ENCODE results near the gene ESPN.
A peak's percentile ranks its signal among the peaks of the same experiment; 100 is the strongest.
"Not testable (repeated sequence)": the region's sequence is repeated elsewhere in the genome, so short reads cannot be mapped to it uniquely, and the experiment has no call there.

ESPN gene

DNA sequence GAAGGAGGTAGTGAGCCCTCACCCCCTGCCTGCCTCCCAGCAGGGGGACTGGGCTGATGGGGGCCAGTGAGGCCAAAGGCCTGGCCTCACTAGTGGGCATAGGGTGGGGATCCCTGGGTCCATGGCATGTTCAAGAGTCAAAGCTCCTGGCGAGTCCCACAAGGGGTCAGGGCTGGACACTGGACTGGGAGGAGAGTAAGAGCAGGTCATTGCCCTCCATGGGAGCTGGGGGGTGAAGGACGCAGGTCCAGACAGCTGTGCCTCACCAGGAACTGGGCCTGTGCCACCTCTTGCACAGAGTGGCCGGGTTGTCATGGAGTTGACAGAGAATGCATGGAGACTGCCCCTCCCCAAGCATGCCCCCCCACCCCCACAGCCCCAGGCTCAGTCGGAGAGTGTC is 21.4 kb downstream of the ESPN start:
- DNase-seq, result not testable (repeated sequence)

- DNase-seq, result no peak
These were observed 22.1 kb downstream of the ESPN start for GRCh38 chr1:6446665-6447015.

DNA sequence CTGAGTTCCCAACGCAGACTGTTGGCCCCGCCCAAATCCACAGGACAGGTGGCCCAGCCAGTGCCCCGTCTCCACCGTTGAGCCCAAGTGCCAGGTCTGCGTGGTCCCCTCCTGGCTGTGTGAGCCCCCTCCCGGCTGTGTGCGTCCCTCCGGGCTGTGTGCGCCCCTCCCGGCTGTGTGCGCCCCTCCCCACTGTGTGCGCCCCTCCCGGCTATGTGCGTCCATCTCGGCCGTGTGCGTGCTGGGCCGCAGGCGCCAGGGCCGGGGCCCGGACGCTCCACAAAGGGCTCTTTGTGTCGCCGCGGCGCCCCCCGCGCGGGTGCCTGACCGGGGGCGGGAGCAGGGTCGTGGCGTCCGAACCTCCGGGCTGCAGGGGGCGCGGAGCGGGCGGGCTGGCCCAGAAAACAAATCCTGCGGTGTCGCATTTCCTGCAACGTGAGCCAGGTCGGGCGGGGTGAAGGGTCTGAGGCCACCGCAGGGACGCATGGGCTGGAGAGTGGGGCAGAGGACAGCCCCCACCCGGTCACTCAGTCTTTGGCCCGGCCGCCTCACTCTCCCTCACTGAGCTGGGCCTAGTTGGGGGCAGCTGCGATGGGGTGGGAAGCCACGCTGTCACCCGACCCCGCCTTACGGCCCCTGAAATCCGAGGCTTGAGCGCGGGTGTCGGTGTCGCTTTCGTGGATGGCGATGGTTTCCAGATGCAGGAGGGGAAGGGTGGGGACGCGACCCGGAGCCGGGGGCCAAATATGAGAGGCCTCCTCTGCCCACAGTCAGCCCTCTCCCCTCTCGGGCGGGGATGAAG is 22.6 kb downstream of the ESPN start:
- DNase-seq, result peak in 1 of 58 donors; percentile 16

DNA sequence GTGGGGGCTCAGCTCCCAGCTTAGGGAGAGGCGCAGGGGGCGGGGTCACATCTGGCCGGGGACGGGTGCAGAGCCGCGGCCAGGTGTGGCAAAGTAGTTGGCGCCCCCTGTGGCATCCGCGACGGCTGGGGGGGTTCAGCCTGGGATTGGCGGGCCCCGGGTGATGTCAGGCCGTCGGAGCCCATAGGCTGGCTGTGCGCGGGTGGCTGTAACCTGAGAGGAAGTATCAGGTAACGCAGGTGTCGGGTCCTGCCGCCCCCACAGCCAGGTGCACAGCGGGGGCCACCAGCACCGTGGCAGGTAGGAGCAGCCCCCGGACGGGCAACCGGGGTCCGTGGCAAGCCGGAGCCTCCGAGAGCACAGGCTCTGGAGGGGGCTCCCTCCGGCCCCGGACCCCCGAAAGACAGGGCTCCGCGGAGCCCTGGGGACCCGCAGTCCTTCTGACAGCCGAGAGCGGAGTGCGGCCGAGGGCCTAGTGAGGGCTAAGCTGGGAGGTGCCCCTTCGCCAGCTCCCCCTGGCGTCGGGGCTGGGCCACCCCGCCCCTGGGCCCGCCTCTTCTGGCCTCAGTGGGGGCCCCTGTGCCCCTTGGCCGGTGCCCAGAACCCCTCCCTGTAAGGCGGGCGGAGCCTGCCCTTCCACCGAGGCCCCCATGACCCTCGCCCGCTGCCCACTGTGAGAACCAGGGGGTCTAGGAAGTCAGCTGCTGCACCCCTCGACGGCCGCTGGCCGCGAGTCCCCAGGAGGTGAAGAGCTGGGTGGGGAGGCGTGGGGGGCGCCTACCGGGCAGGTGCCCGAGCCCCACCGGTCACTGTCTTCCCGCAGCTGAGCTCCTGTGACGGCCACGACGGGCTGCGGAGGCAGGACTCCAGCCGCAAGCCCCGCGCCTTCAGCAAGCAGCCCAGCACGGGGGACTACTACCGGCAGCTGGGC is 23.5 kb downstream of the ESPN start:
- no peak for DNase-seq

DNA sequence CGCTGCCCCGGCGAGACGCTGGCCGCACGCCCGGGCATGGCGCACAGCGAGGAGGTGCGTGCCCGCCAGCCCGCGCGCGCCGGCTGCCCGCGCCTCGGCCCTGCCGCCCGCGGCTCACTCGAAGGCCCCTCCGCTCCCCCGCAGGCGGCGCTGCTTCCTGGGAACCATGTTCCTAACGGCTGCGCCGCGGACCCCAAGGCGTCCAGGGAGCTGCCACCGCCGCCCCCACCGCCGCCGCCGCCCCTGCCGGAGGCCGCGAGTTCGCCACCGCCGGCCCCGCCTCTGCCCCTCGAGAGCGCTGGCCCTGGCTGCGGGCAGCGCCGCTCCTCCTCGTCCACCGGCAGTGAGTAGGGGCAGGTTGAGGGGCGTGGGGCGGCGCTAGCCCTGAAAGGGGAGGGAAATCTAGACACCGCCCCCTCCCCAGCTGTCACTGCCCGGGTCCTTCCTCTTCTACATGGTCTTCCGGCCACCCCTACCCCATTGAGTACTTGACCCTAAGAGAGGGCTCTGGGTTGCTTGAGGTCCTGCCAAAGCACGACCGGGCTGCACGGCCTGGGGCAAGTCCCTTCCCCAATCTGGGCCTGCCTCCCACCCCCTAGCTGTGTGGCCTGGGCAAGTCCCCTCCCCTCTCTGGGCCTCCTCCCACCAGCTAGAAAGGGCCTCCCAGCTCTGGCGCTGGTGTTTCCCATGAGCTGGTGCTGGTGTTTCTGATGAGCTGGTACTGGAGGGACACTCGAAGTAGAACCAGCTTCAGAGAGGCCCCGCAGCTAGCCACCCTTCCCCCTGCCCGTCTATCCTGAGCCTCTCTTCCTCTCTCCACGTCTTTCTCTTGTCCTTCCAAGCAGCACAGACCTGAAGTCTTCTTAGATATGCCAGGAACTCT is 24.4 kb downstream of the ESPN start:
- peak in 9 of 58 donors; percentile 4 to 40 (median 18) for DNase-seq

DNA sequence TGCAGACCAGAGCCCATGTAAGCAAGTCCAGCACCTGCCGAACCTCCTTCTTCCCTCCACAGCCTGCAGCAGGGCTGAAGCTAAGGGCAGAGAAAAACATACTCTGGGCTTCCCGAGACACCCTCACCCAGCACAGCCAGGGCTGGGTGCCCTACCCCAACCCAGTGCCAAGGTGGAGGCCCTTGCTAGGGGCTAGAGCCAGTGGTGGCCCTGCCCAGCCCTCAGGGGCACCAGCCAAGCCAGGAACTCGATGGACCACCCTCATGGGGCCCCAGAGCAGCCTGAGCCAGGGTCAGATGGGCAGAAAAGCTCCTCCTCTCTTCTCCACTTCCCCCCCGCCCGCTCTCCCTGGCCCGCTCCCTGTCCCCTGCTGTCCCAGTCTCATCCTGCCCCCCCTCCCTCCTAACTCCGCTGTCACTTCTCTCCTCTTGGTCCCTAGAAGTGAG is 25.5 kb downstream of the ESPN start:
- no peak for DNase-seq

- DNase-seq, result not testable (repeated sequence)
These were observed 25.9 kb downstream of the ESPN start for GRCh38 chr1:6450486-6450885.

- no peak for DNase-seq
These were observed 26.4 kb downstream of the ESPN start for GRCh38 chr1:6450943-6451373.

DNA sequence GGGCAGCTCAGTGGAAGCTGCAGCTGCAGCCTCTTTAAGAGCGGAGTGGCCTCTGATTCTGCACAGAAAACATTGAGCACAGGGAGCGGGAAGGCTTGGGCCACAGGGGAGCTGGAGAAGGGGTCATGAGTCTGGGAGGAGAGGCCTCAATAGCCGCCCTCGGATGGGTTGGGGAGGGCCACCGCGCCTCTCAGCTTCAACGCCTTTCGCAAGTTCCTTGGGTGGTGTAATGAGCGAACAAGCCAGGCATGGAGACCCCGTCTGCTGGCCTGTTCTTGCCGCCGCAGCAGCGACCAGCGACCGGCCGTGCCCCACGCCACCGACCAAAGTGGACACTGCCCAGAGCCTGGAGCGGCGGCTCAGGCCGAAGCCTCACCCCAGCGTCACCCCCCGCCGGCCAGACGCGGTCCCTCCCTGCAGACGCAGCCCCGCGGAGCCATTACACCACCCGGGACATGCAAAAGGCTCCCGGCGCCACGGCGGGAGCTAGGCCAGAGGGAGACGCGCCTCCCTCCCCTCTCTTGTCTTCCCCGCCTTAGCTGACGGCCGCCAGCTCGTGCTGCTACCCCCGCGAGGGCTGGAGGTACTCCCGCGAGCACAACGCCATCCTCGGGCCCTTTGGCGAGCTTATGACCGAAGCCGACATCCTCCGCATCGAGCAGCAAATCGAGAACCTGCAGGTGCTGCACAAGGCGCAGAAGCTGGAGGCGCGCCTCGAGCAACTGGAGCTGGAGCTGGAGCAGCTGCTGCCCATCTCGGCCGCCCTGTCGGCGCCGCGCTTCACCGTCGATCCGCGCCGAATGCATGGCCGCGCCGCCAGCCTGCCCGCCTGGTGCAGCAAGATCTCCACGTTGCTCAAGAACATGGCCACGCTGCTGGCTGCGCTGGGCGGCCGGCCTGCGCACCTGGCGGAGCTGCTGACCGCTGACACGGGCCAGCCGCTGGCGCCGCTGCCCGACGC is 29.6 kb downstream of the ESPN start:
- not testable (repeated sequence) for DNase-seq

GRCh38 chr1:6454856-6455751 is 30.5 kb downstream of the ESPN start:
- no peak for DNase-seq

- not testable (repeated sequence) for DNase-seq
These were observed 31.4 kb downstream of the ESPN start for GRCh38 chr1:6455752-6456520.

GRCh38 chr1:6456800-6457466 is 32.4 kb downstream of the ESPN start:
- no peak for DNase-seq

GRCh38 chr1:6459850-6460265 is 35.3 kb downstream of the ESPN start:
- DNase-seq, result no peak

DNA sequence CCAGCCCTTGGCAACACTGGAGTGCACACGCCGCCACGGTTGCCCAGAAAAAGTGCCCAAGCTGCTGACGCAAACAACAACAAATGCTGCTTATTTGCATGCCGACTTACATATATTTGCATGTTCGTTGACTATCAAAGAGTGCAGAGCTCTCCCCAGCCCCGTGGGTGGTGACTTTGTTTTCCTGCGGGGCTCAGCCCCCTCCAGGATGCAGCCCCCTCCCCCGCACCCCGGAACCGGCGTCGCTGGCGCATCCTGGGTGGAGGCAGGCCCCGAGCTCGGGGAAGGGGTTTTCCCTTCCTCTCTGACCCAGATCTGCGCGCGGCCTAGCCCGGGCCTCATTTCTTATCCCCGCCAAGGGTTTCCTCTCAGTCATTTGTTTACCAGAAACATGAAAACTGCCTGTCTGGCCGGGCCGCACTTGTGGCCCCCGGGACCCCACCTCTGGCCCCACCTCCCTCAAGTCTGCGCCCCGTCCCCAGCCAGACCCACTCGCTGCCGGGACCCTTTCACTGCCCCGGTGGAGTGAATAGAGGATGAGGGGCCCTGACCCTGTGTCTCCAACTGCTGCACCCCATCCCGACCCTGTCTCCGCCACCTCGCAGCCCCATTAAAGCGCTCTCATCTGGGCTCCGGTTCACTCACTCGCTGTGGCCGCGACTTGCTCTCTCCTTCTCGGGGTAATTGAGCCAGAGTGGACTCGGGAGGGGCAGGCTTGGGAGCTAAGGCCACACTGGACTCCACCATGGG is 35.9 kb downstream of the ESPN start:
- no peak for DNase-seq

DNA sequence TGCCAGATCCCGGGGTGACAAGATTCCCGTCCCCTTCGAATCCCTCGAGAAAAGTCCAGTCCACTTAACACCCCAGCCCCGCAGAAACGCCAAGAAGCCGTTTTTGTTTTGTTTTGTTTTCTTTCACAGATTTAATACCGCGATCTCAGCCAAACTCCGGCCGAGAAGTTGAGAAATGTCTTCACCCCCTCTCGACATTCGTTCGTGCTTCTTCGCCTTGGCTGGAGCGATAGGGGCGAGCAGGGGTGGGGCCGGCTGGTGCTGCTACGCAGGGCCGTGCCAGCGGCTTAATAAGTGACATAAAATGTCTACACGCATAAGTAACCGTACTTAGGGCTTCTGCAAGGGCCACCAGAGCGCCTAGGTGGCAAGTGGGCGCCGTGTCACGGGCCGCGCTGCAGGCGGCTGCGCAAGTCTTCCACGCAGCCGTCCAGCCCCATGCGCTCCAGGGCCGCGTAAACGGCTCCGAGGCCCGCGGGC is 36.5 kb downstream of the ESPN start:
- no peak for DNase-seq
